ENCODE results near the gene SLC28A1.

The SLC28A1 gene, protein sequence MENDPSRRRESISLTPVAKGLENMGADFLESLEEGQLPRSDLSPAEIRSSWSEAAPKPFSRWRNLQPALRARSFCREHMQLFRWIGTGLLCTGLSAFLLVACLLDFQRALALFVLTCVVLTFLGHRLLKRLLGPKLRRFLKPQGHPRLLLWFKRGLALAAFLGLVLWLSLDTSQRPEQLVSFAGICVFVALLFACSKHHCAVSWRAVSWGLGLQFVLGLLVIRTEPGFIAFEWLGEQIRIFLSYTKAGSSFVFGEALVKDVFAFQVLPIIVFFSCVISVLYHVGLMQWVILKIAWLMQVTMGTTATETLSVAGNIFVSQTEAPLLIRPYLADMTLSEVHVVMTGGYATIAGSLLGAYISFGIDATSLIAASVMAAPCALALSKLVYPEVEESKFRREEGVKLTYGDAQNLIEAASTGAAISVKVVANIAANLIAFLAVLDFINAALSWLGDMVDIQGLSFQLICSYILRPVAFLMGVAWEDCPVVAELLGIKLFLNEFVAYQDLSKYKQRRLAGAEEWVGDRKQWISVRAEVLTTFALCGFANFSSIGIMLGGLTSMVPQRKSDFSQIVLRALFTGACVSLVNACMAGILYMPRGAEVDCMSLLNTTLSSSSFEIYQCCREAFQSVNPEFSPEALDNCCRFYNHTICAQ

DNA sequence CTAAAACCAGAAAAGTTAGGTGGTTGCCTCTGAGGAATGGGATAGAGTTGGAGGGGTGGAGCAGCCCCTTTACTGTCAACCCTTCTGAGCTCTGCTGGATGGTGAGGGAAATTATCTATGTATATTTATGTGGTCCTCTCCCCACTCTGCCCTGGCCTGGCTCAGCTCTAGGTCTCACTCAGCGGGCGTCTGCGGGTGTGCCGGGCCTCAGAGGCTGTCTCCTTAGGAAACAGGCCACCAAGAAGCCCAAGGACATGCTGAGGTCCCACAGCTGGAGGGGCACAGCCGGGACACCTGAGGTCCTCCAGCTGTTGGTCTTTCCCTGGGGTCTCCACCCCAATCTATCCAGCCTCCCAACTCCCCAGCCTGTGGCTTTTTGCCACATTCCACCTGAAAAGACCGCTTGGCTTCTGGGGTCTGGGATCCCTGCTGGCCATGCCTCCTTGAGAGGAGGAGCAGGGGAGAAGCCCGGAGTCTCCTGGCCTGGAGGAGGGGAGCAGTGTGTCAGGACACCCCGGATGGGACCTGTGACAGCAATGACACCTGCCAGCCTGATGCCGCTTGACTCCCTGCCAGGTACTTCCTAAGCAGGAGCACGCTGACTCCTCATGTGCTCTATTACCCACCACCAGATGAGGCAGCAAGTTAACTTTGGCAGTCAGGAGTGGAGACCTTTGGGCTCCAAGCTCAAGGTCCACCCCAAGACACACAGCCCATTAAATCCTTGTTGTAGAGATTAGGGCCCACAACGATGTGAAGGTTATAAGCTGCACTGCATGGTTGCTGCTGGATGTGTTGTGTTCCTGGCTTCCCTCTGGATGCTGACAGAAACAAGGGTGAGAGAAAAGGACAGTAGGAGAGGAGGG, at the start of gene SLC28A1:
Gene SLC28A1, plus strand, starts transcription at position 747 of the 866 bp plus-strand sequence. CDS start 3,099 bp downstream, outside the sequence.
- no peak for DNase-seq (ENCODE audit: low spot score)

DNA sequence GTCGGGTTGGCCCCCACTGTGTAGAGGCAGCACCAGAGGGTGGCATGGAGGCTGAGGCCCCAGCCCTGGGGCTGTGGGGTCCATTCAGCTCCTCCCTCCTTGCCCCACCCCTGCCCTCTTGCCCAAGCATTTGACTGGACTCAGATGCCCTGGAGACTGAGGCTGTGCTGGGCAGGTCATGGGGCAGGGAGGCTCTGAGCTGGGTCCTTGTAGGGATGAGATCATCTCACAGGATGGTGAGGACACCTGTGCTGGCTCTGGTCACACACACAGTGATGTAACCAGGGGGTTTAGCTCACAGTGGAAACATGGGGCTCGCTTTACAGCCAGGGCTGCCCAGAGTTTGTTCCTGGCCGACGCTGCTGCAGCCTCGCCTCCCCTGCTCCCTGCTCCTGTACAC, 49.5 kb upstream of the SLC28A1 start:
- no peak for DNase-seq (ENCODE audit: low spot score)

DNA sequence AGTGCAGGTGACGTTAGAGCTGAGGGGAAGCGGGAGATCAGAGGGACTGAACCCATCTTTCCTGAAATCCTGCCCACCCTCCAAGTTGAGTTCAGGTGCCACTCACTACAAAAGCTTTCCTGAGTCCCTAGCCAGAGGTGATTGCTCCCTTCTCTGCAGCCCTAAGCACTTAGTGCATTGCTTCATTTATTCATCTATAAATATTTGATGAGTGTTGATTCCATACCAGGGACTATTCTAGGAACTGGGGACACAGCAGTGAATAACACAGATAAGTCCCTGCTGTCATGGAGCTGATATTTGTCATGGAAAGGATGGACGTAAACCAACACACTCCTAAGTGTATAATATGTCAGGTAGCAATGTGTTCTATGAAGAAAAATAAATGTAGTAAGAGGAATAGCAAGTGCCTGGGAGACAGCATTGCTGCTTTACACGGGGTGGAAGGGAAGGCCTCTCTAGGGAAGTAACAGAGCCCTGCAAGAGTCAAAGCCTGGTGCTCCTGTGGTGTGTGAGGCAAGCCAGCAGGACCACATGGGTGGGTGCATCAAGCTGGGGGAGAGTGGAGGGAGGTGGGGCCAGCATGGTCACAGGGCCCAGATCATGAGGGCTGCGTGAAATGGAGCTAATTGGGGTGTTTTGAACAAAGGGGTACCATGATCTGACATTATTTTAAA, 48.7 kb upstream of the SLC28A1 start:
- DNase-seq (ENCODE audit: low spot score): no peak

DNA sequence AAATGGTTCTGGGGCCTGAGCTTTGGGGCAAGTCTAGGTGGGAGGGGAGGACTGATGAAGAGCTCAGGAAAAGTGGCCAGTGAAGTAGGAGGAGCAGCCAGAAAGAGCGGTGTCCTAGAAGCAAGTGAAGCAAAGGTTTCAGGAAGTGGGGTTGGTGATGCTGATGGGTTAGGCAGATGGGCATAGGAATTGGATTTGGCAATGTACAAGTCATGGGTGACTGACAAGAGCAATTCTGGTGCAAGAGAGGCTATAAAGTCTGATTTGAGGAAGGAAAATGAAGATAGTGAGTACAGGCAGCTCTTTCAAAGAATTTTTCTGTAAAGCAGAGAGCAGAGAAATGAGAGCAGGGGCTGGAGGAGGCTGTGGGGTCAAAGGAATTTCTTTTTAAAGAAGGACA, 47.6 kb upstream of the SLC28A1 start:
- DNase-seq (ENCODE audit: low spot score): no peak

DNA sequence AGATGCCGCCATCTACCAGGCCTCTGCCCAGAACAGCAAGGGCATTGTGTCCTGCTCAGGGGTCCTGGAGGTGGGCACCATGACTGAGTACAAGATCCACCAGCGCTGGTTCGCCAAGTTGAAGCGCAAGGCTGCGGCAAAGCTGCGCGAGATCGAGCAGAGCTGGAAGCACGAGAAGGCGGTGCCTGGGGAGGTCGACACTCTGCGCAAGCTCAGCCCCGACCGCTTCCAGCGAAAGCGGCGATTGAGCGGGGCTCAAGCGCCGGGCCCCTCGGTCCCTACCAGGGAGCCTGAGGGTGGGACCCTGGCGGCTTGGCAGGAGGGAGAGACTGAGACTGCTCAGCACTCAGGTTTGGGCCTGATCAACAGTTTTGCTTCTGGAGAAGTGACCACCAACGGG, 44.7 kb upstream of the SLC28A1 start:
- DNase-seq (ENCODE audit: low spot score): no peak

DNA sequence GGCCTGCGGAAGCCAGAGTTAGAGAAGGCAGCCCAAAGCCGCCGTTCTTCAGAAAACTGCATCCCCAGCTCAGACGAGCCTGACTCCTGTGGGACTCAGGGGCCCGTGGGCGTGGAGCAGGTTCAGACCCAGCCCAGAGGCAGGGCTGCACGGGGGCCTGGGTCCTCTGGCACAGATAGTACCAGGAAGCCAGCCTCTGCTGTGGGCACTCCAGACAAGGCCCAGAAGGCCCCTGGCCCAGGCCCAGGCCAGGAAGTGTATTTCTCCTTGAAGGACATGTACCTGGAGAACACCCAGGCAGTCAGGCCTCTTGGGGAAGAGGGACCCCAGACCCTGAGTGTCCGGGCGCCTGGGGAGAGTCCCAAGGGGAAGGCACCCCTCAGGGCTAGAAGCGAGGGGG, 44.2 kb upstream of the SLC28A1 start:
- DNase-seq (ENCODE audit: low spot score): no peak

DNA sequence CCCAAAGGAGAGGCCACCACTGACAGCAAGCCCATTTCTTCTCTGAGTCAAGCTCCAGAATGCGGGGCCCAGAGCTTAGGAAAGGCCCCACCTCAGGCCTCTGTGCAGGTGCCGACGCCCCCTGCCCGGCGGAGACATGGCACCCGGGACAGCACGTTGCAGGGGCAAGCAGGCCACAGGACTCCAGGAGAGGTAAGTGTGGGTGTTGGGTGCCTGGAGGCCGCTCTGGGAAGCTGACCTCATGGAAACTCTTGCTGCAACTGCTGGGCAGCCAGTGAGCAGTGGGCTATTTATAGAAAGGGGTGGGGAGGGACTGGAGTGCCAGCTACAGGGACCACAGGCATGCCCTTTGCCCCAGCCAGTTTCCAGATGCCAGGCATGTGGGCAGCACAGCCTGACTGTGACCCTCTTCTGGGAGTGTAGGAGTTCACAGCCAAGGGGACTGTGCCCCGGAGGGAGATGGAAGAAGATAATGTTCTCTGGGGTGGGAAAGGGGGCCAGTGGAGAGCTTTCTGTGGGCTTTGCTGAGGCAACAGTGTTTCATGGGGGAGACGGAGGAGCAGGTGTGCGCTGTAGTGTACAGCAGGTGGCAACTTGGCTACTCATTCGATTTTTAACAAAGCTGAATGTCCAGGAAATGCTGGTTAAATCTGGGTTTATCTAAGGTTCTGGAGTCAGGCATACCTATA, 43.6 kb upstream of the SLC28A1 start:
- DNase-seq (ENCODE audit: low spot score): peak; percentile 68

DNA sequence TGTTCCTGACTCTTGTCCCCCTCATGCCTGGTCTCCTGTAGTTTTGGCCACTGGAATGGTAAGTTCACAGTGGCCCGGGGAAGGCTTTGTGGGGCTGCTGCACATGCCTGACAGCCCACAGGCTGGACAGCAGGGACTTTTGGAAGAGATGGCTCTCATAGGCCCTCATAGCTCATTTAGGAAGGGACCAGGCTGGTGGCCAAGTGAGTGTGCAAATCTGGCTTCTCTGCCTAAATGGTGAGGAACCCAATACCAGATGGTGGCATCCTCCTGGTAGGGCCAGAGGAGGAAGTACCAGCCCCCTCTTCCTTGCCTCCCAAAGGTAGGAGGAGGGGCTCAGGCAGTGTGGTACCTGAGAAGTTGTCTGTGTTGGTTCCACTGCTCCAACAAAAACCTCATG, 41.7 kb upstream of the SLC28A1 start:
- no peak for DNase-seq (ENCODE audit: low spot score)

DNA sequence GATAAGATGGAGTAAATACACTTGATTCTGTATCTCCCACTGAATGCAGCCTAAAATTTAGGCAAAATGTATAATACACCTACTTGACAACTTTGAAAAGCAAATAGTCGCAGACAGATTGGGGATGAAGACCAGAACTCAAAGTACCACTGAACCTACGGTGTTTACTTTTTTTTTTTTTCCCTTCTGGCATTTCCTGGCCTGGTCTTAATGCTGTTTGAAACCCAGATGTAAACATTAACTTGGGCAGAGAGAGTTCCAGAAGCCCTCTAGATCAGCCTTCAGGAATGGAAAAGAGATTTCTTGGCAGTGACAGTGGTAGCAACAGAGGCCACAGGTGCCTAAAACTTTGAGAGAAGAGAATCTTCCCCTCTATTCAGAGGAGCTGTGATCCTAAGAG, 39.5 kb upstream of the SLC28A1 start:
- no peak for DNase-seq (ENCODE audit: low spot score)

DNA sequence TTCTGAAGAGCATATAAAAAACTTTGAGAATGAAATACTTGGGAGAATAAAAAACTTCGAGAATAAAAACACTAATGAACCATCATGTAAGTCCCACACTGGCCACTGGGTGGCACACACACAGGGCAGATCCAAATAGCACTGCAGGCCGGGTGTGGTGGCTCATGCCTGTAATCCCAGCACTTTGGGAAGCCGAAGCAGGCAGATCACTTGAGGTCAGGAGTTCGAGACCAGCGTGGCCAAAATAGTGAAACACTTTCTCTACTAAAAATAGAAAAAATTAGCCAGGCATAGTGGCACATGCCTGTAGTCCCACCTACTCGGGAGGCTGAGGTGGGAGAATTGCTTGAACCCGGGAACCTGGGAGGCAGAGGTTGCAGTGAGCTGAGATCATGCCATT, 38.8 kb upstream of the SLC28A1 start:
- DNase-seq (ENCODE audit: low spot score): peak; percentile 78

DNA sequence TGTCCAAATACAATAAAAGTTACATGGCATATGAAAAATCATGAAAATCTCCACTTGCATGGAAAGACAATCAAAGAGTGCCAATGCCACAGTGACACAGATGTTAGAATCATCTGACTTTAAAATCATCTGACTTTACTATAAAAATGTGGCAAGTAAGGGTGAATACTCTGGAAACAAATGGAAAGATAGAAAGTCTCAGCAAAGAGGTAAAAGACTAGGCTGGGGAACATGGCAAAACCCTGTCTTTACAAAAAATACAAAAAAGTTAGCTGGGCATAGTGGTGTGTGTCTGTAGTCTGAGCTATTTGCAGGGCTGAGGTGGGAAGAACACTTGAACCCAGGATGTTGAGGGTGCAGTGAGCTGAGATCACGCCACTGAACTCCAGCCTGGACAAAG, 38.2 kb upstream of the SLC28A1 start:
- no peak for DNase-seq (ENCODE audit: low spot score)

DNA sequence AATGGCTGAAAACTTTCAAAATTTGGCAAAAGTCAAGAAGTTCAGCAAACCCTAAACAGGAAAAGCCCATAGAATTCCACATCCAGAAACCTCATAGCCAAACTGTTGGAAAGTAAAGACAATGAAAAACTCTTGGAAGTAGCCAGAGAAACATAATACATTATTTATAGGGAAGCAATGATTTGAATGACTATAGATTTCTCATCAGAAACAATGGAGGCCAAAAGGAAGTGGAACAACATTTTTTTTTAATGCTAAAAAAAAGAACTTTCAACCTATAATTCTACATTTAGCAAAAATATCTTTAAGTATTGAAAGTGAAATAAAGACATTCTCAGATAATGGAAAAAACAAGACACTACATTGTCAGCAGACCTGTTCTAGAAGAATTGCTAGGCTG, 37.1 kb upstream of the SLC28A1 start:
- DNase-seq (ENCODE audit: low spot score): no peak

DNA sequence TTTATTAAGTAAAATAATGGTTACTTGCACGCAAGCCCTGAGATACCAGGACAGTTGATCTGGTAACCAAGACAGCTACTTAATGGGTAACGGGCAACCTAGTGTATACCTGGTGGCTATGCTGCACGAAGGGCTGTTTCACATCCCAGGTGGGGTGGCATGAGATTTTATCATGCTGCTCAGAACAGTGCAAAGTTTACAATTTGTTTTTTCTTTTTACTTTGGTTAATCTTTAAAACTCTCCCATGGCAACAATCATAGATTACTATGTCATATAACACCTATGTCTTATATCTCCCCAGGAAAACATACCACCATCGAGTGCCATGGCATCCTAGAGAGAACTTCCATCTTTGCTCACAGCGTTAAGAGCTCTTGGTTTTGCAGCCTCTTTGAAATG, 32.2 kb upstream of the SLC28A1 start:
- DNase-seq (ENCODE audit: low spot score): no peak

DNA sequence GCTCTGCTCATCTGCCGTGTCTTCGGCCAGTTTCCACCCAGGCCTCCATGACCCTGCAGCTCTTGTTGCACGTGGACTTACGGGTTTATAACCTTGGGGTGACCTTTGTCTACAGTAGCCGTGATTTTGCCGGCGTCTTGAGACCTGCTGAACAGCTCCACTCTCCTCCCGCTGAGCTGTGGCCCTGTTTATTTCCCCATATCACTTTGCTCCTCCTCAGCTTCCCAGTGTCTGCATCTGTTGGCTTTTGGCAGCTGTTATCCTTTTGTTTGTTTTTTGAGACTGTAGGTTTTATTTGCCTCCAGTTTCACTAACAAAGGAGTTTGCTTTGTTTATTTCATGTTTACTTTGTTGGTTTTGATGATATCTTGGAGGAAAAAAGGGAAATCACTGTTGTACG, 29.3 kb upstream of the SLC28A1 start:
- no peak for DNase-seq (ENCODE audit: low spot score)

DNA sequence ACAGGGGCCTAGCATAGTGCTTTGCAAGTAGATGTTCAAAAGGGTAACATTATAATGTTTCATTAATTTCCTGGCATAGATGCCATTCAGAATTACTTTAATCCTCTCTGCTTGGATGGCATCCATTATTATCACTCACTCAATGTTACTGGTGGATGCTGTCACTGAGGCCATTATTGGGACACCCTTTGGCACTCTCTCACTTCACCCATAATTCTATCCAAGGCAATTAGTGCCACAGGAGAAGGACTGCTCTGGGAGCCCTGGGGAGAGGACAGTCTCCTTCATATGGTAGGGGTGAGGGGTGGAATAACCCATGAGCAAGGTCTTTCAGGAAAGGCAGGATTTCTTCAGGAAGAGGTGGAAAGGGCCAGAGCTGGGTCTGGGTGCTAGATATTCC, 28.7 kb upstream of the SLC28A1 start:
- no peak for DNase-seq (ENCODE audit: low spot score)

DNA sequence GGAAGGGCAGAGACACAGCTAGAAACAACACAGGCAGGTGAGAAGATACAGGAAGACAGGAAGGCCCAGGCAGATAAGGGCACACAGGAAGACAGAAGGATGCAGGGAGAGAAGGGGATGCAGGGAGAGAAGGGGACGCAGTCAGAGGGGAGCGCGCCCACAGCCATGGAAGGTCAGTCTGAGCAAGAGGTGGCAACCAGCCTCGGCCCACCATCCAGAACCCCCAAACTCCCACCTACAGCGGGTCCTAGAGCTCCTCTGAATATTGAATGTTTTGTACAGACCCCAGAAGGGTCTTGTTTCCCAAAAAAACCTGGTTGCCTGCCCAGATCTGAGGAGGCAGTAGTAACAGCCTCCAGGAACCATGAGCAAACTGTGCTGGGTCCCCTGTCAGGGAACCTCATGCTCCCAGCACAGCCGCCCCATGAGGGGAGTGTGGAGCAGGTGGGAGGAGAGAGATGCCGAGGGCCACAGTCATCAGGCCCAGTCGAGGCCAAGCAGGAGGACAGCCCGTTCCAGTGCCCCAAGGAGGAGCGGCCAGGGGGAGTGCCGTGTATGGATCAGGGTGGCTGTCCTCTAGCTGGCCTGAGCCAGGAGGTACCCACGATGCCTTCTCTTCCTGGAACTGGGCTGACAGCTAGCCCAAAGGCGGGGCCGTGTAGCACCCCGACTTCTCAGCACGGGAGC, 27.6 kb upstream of the SLC28A1 start:
- no peak for DNase-seq (ENCODE audit: low spot score)

DNA sequence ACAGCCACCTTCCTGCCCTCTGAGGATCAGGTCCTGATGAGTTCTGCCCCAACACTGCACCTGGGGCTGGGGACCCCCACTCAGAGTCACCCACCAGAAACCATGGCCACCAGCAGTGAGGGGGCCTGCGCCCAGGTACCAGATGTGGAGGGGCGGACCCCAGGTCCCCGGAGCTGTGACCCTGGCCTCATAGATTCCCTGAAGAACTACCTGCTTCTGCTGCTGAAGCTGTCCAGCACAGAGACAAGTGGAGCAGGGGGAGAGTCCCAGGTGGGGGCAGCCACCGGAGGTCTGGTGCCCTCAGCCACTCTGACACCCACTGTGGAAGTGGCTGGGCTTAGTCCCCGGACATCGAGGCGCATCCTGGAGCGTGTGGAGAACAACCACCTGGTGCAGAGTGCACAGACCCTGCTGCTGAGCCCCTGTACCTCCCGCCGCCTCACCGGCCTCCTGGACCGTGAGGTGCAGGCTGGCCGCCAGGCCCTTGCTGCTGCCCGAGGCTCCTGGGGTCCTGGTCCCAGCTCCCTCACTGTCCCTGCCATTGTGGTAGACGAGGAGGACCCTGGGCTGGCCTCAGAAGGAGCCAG, 27.0 kb upstream of the SLC28A1 start:
- no peak for DNase-seq (ENCODE audit: low spot score)

DNA sequence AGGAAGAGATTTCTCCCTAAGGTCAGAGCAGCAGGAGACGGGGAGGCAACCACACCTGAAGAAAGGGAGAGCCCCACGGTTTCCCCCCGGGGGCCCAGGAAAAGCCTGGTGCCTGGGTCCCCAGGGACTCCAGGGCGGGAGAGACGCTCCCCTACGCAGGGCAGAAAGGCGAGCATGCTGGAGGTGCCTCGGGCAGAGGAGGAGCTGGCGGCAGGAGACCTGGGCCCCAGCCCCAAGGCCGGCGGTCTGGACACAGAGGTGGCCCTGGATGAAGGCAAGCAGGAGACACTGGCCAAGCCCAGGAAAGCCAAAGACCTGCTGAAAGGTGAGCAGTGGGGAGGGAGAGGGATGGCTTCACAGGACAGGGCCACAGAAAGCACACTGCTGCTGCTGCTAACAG, 26.2 kb upstream of the SLC28A1 start:
- DNase-seq (ENCODE audit: low spot score): no peak

DNA sequence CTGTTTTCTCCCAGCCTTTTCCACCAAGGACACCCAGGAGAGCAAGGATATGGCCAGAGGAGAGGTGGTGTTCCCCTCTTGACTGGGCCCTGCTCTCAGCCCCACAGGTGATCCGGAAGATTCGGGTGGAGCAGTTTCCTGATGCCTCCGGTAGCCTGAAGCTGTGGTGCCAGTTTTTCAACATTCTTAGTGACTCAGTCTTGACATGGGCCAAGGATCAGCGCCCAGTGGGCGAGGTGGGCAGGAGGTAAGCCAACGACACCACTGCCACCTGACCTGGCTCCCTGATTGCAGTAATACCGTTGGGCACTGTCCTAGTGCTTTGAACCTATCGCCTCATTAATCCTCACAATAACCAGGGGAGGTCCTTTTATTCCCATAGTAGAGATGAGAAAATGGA, 25.3 kb upstream of the SLC28A1 start:
- peak; percentile 88 for DNase-seq (ENCODE audit: low spot score)

DNA sequence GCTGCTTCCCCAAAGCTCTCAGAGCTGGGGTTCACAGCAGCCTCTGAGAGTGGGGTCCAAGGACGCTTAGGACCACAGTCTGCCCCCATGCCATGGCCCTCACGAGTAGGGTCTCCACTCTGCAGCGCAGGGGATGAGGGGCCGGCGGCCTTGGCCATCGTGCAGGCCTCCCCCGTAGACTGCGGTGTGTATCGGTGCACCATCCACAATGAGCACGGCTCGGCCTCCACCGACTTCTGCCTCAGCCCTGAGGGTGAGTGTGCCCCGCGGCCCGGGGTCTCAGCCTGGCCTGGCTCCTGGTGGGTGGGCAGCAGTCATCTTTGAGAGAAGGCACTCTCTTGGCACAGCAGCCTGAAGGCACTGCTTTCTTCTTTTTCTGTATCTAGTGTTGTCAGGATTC, 24.8 kb upstream of the SLC28A1 start:
- DNase-seq (ENCODE audit: low spot score): no peak

DNA sequence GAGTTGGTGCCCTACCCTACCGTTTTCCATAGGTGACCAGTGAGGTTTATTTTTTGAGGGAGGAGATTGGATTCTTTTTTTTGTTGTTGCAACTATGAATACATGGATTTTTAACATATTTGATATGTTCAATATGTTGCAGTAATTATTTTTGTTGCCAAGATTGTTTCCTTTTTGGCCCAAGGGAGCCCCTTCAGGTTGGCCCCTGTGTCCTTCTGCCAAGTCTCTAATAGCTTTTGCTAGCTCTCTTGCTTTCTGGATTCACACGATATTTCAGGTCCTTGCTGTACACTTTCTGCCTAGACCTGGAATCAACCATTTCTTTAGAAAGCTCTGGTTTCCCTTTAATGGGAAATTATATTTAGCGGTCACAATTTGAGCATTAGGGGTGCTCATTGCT, 22.7 kb upstream of the SLC28A1 start:
- DNase-seq (ENCODE audit: low spot score): no peak

All from LoVo (cell line).